Endothelial cell of umbilical vein (primary cell): ENCODE results near the gene TMEM184C. TPM values are rescaled to one million over a fixed set of nuclear protein-coding genes. Genes with fewer than 3 reads are reported as not detected.

Experiments used
- BruUV-seq: library from RNA; stranded (reverse); fragments of 400-500 nt; replicated peaks from 2 replicates; lab custom pipeline; 2021; lab: Mats Ljungman, UMichigan
- CTCF ChIA-PET: fragments of 300-600, 350-600 bp; sonication (Branson Sonifier 250); formaldehyde crosslinking; loops from one replicate; lab custom pipeline; 2021; ENCODE audit warnings: antibody characterized with exemption, inconsistent platforms; lab: Charles Lee
- POLR2A ChIA-PET: fragments of 300-600, 350-600 bp; sonication (Branson Sonifier 250); formaldehyde crosslinking; loops from one replicate; lab custom pipeline; 2021; ENCODE audit warnings: antibody characterized with exemption, inconsistent platforms; lab: Charles Lee
- DNase-seq: peaks from one replicate; pipeline ENCODE4 v3.0.0-alpha.2; 2011; ENCODE audit warnings: low read depth, low spot score
- FAIRE-seq: peaks from 2 replicates; lab custom pipeline; 2011; peaks lifted over from hg19 to GRCh38; lab: Jason Lieb, UNC
- H2AFZ ChIP-seq: 2 replicates; pipeline ENCODE4 v1.6.0; 2012; ENCODE audit warnings: low read depth, low read length, control low read depth, inconsistent platforms
- H3K27ac ChIP-seq: 2 replicates; pipeline ENCODE4 v1.5.1; 2011; ENCODE audit warnings: low read depth, mild to moderate bottlenecking, control low read depth, low read length, moderate library complexity; ENCODE audit not compliant: insufficient read depth
- H3K27me3 ChIP-seq, 2 experiments: 2 replicates each; pipeline versions ENCODE4 v1.6.0 to v1.6.1; 2011; ENCODE audit warnings: low read length in 2 of 2, mixed read lengths in 1 of 2; ENCODE audit not compliant: control insufficient read depth in 2 of 2, insufficient read depth in 2 of 2
- H3K36me3 ChIP-seq, 2 experiments: 2 replicates in 1 of 2; 3 replicates in 1 of 2; pipeline ENCODE4 v1.5.1; 2011; ENCODE audit warnings: low read length in 2 of 2, mild to moderate bottlenecking in 1 of 2, moderate library complexity in 1 of 2; ENCODE audit not compliant: control insufficient read depth in 2 of 2, insufficient read depth in 2 of 2; ENCODE audit errors: extremely low read depth in 1 of 2
- H3K4me1 ChIP-seq: 3 replicates; pipeline ENCODE4 v1.5.1; 2011; ENCODE audit warnings: mild to moderate bottlenecking, low read length; ENCODE audit not compliant: control insufficient read depth, insufficient read depth; ENCODE audit errors: extremely low read depth
- H3K4me2 ChIP-seq: 2 replicates; pipeline ENCODE4 v1.6.1; 2011; ENCODE audit warnings: low read length, control low read depth, mixed read lengths; ENCODE audit not compliant: insufficient read depth
- H3K4me3 ChIP-seq, 3 experiments: fragments of 200-600 bp in 1 of 3; sonication (generic), shearing (Covaris generic) in 1 of 3; replicated peaks in 1 of 3; 2 replicates each; pipeline ENCODE4 v1.5.1; 2011 to 2016; ENCODE audit warnings: control low read depth in 3 of 3, low read length in 3 of 3, mild to moderate bottlenecking in 2 of 3, inconsistent platforms in 1 of 3, low read depth in 1 of 3, moderate library complexity in 1 of 3; ENCODE audit not compliant: insufficient read depth in 1 of 3
- H3K79me2 ChIP-seq: 2 replicates; pipeline ENCODE4 v1.6.0; 2012; ENCODE audit warnings: low read length, inconsistent platforms; ENCODE audit not compliant: control insufficient read depth, insufficient read depth
- H3K9ac ChIP-seq: replicated peaks from 2 replicates; pipeline ENCODE3; 2011; ENCODE audit warnings: low read length, control low read depth; ENCODE audit not compliant: insufficient read depth; ENCODE audit errors: extremely low read depth
- H3K9me1 ChIP-seq: replicated peaks from 3 replicates; pipeline ENCODE4 v1.6.0; 2011; ENCODE audit warnings: mild to moderate bottlenecking, low read length; ENCODE audit not compliant: control insufficient read depth, insufficient read depth; ENCODE audit errors: extremely low read depth
- H3K9me3 ChIP-seq: replicated peaks from 2 replicates; pipeline ENCODE4 v1.5.1; 2012; ENCODE audit warnings: low read length, inconsistent platforms; ENCODE audit not compliant: control insufficient read depth, insufficient read depth
- H4K20me1 ChIP-seq: replicated peaks from 2 replicates; pipeline ENCODE3; 2011; ENCODE audit warnings: mild to moderate bottlenecking, low read length; ENCODE audit not compliant: control insufficient read depth, insufficient read depth; ENCODE audit errors: extremely low read depth
- CTCF ChIP-seq, 2 donors: IDR thresholded peaks; 1 replicate in 1 of 2; 2 replicates in 1 of 2; pipeline ENCODE4 v1.5.1; 2011; ENCODE audit warnings: low read length in 2 of 2, mild to moderate bottlenecking in 2 of 2, moderate library complexity in 2 of 2, control low read depth in 1 of 2, inconsistent platforms in 1 of 2, low read depth in 1 of 2; ENCODE audit not compliant: insufficient read depth in 1 of 2; ENCODE audit errors: extremely low read depth in 1 of 2
- EZH2 ChIP-seq: IDR thresholded peaks from 2 replicates; pipeline ENCODE4 v1.6.1; 2012; ENCODE audit warnings: borderline replicate concordance, low read depth, mild to moderate bottlenecking, moderate library complexity, low read length, inconsistent platforms; ENCODE audit not compliant: severe bottlenecking
- FOS ChIP-seq: IDR thresholded peaks from 2 replicates; pipeline ENCODE4 v1.6.1; 2011; ENCODE audit warnings: mild to moderate bottlenecking, low read length, moderate library complexity, borderline replicate concordance; ENCODE audit not compliant: insufficient read depth
- GATA2 ChIP-seq: IDR thresholded peaks from 2 replicates; pipeline ENCODE4 v1.7.0; 2011; ENCODE audit warnings: low read depth, mild to moderate bottlenecking, moderate library complexity, mixed read lengths, low read length; ENCODE audit not compliant: insufficient read length, insufficient read depth
- JUN ChIP-seq: IDR thresholded peaks from 2 replicates; pipeline ENCODE4 v1.6.1; 2011; ENCODE audit warnings: borderline replicate concordance, low read depth; ENCODE audit not compliant: insufficient read length, insufficient read depth
- MAX ChIP-seq: IDR thresholded peaks from 2 replicates; pipeline ENCODE4 v1.6.1; 2011; ENCODE audit not compliant: insufficient read depth, insufficient read length
- MYC ChIP-seq: IDR thresholded peaks from one replicate; pipeline ENCODE4 v1.6.1; 2011; ENCODE audit warnings: mild to moderate bottlenecking, low read depth, low read length
- POLR2A ChIP-seq: IDR thresholded peaks from 2 replicates; pipeline ENCODE4 v1.6.1; 2012; ENCODE audit warnings: low read depth, mild to moderate bottlenecking, control low read depth, low read length
- POLR2AphosphoS5 ChIP-seq: IDR thresholded peaks from 2 replicates; pipeline ENCODE4 v1.6.1; 2012; ENCODE audit warnings: low read depth, mild to moderate bottlenecking, control low read depth, low read length, moderate library complexity; ENCODE audit not compliant: insufficient read depth
- dilution Hi-C: fragments of 300-500 bp; cut with MboI; formaldehyde crosslinking; loops from one replicate; pipeline ENCODE4 v1.15.0; 2019; ENCODE audit warnings: low sequenced_read_pairs; ENCODE audit not compliant: extremely low pct_ligation_motif_present
- intact Hi-C: fragments of 100-400 bp; cut with micrococcal nuclease; formaldehyde crosslinking; loops from one replicate; pipeline ENCODE4 v1.10.0; 2022
- polyA plus RNA-seq, 4 experiments: library from polyadenylated mRNA; depleted of rRNA in 3 of 4; stranded (reverse) in 3 of 4; unstranded in 1 of 4; fragments of >200 nt; gene quantifications; 2 replicates each; pipeline versions ENCODE4 v1.2.1 to v1.2.3, GENCODE V29; 2011 to 2012; ENCODE audit warnings: missing spikeins in 1 of 4
- total RNA-seq: library from RNA; stranded (reverse); gene quantifications from 2 replicates; pipeline ENCODE4 v1.2.3, GENCODE V29; 2021

Gene TMEM184C
- total and polyA plus RNA-seq, 2 donors (not counting 3 experiments of a cell fraction or from before 2014, with no cell fraction given): 10.3 to 29.2 TPM

- Histone ChIP-seq H3K36me3 (no peaks in the 10 kb centered on the region), H3K4me2 (peak within 1 kb of the TSS; percentile 100), H3K79me2 (peaks cover 11% of the 10 kb centered on the region), H3K27ac (peak within 1 kb of the TSS; percentile 78), H3K9me3 (no peaks in the 10 kb centered on the region), H3K4me3 (peak within 1 kb of the TSS; percentile 47 to 85 (median 80)), H3K27me3 (no peaks in the 10 kb centered on the region), H4K20me1 (no peaks in the 10 kb centered on the region), H3K9me1 (no peaks in the 10 kb centered on the region), H3K9ac (peak within 1 kb of the TSS; percentile 78), H2AFZ (peak within 1 kb of the TSS; percentile 85), H3K4me1 (peaks cover 15% of the 10 kb centered on the region)
- intact Hi-C loops: loop anchor here (1.0 to 2.0 kb wide), 4 partner anchors 49 to 182 kb away; partner anchors contain the start of genes ARHGAP10 and TMEM184C
- dilution Hi-C loops: no loop called here
- POLR2A ChIA-PET: interaction anchor here (0.6 to 1.6 kb wide), 6 partner anchors 9 to 183 kb away, joined by 3 to 8 read pairs (median 6); partner anchors contain the start of genes ARHGAP10 and TMEM184C
- no peak for TF ChIP-seq MAX
- TF ChIP-seq FOS: peak; percentile 45
- TF ChIP-seq GATA2: no peak
- TF ChIP-seq MYC: peak; percentile 85
- TF ChIP-seq POLR2AphosphoS5: peak; percentile 99
- no peak for TF ChIP-seq JUN
- peak; percentile 99 for TF ChIP-seq POLR2A
- TF ChIP-seq CTCF (IDR thresholded peaks at IDR 0.05; ENCODE audit: extremely low read depth in 1 of 2, insufficient read depth in 1 of 2, low read depth in 1 of 2, low read length in 2 of 2): no peak
- TF ChIP-seq EZH2: no peak
- peak; percentile 93 for FAIRE-seq
- TSS peak; percentile 96 for BruUV-seq
- CTCF ChIA-PET: interaction anchor here (0.9 to 4.0 kb wide), 13 partner anchors 18 to 182 kb away, joined by 3 to 57 read pairs (median 4); partner anchors contain the start of gene TMEM184C
- peak; percentile 93 for DNase-seq
These were observed 66.8 kb downstream of the TMEM184C start, which contains the start of gene PRMT9 for GRCh38 chr4:147683717-147684700. PRMT9 (minus strand) TSS chr4:147684163; CDS start chr4:147683987, 176 bp downstream.
